Endothelial cell of hepatic sinusoid (primary cell): Measurements from ENCODE around the gene POLN.
"Not testable (repeated sequence)": the region's sequence is repeated elsewhere in the genome, so short reads cannot be mapped to it uniquely, and the experiment has no call there.

Experiments used
- in situ Hi-C: cut with HindIII; loops from 2 replicates; pipeline ENCODE4 v1.10.0; 2017; ENCODE audit warnings: low sequenced_read_pairs

Gene POLN

GRCh38 chr4:2172627-2173231 lies 69.2 kb downstream of the POLN start:
- in situ Hi-C loops = no loop called here

- in situ Hi-C loops = no loop called here
These were observed 69.8 kb downstream of the POLN start for GRCh38 chr4:2172161-2172560.

GRCh38 chr4:2168469-2169319 lies 73.2 kb downstream of the POLN start:
- in situ Hi-C loops = loop anchor here (5.0 kb wide), 1 partner anchor 96 kb away; no protein-coding TSS in a partner anchor

- in situ Hi-C loops = loop anchor here (5.0 kb wide), 1 partner anchor 94 kb away; no protein-coding TSS in a partner anchor
These were observed 75.7 kb downstream of the POLN start for GRCh38 chr4:2166253-2166652.

GRCh38 chr4:2165391-2165790 lies 76.5 kb downstream of the POLN start:
- in situ Hi-C loops = loop anchor here (5.0 kb wide), 1 partner anchor 93 kb away; no protein-coding TSS in a partner anchor

GRCh38 chr4:2163311-2163821 lies 78.6 kb downstream of the POLN start:
- in situ Hi-C loops = no loop called here

- in situ Hi-C loops = not testable (repeated sequence)
These were observed 80.7 kb downstream of the POLN start for GRCh38 chr4:2161092-2161703.

- in situ Hi-C loops = loop anchor here (5.0 kb wide), 1 partner anchor 57 kb away; no protein-coding TSS in a partner anchor
These were observed 82.0 kb downstream of the POLN start for GRCh38 chr4:2159931-2160330.

- in situ Hi-C loops = loop anchor here (5.0 kb wide), 1 partner anchor 62 kb away; no protein-coding TSS in a partner anchor
These were observed 86.7 kb downstream of the POLN start for GRCh38 chr4:2155246-2155645.

- in situ Hi-C loops = no loop called here
These were observed 87.6 kb downstream of the POLN start for GRCh38 chr4:2154215-2154740.

- in situ Hi-C loops = no loop called here
These were observed 90.4 kb downstream of the POLN start for GRCh38 chr4:2151544-2151943.

GRCh38 chr4:2150076-2150475 lies 91.8 kb downstream of the POLN start:
- in situ Hi-C loops = no loop called here

GRCh38 chr4:2142630-2143427 lies 99.1 kb downstream of the POLN start:
- in situ Hi-C loops = no loop called here

GRCh38 chr4:2141762-2142451 lies 100.0 kb downstream of the POLN start:
- in situ Hi-C loops = no loop called here

- in situ Hi-C loops = no loop called here
These were observed 100.7 kb downstream of the POLN start for GRCh38 chr4:2141022-2141761.

GRCh38 chr4:2138846-2139500 lies 102.9 kb downstream of the POLN start:
- in situ Hi-C loops = loop anchor here (5.0 kb wide), 4 partner anchors 38 to 107 kb away; no protein-coding TSS in a partner anchor

- in situ Hi-C loops = loop anchor here (5.0 kb wide), 4 partner anchors 41 to 104 kb away; no protein-coding TSS in a partner anchor
These were observed 105.2 kb downstream of the POLN start for GRCh38 chr4:2136726-2137125.

- in situ Hi-C loops = loop anchor here (5.0 kb wide), 4 partner anchors 42 to 103 kb away; no protein-coding TSS in a partner anchor
These were observed 106.8 kb downstream of the POLN start for GRCh38 chr4:2135083-2135482.
